ENCODE measurements around the gene TRIP12. TPM values are rescaled to one million over a fixed set of nuclear protein-coding genes. Genes with fewer than 3 reads are reported as not detected.

The TRIP12 gene
- polyA plus RNA-seq, 3 donors, result 22.2 to 56.7 (median 44.0) TPM

DNA sequence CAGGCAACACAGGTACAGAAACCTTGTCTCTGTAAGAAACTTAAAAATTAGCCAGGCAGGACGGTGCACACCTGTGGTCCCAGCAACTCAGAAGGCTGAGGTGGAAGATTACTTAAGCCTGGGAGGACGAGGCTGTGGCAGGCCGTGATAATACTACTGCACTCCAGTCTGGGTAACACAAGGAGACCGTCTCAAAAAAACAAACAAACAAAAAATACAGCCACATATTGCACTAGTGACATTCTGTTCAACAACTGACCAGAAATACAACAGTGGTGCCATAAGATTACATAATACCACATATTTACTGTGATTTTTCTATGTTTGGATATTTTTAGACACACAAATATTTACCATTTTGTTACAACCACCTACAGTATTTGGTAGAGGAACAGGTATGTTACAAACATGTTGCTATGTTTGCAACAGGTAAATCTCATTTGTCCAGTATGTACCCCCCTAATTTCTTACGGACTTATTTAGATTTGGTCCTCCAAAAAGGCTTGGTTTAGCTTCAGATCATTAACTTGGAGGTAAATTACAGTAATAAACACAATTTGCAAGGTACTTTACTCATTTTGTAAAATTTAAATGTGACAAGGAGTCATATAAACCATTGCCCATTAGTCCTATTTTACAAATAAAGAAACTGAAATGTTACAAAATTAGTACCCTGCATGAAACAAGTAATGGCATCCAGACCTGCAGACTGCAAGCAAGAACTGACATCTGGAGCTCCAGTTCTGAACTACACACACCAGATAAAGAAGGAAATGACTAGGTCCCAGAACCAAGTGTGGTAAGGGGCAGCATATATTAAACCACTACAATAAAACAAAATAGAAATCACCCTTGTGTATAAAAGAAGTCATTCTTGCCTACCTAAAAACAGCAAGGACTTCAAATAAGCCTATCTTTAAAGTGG is 36.8 kb downstream of the TRIP12 start:
- peaks cover 12 to 35% of the 10 kb centered on the region in 2 donors for H3K36me3 Mint-ChIP-seq
- no peak overlapping the region for H3K4me3 Mint-ChIP-seq
- H3K4me2 ChIP-seq (replicated peaks; ENCODE audit: extremely low read depth, low read length, poor library complexity, severe bottlenecking), result no peak overlapping the region
- H3K9me3 Mint-ChIP-seq, result no peaks in the 10 kb centered on the region
- H3K9me3 ChIP-seq (replicated peaks in 1 of 2; ENCODE audit: control insufficient read depth in 1 of 2, insufficient read depth in 1 of 2, low read length in 2 of 2), result no peaks in the 10 kb centered on the region
- H4K20me1 ChIP-seq (ENCODE audit: insufficient read depth, low read length), result peaks cover 100% of the 10 kb centered on the region
- H3K9ac ChIP-seq (ENCODE audit: insufficient read depth, low read length, poor library complexity, severe bottlenecking), result no peak overlapping the region
- peak overlapping the region in 3 of 7 donors; percentile 21 to 75 (median 64) for H3K27ac Mint-ChIP-seq
- no peaks in the 10 kb centered on the region for H3K27me3 ChIP-seq (ENCODE audit: control insufficient read depth in 2 of 2, insufficient read depth in 2 of 2, low read length in 2 of 2)
- H3K4me1 ChIP-seq (ENCODE audit: control insufficient read depth in 1 of 2, insufficient read depth in 2 of 2, low read length in 2 of 2), result no peaks in the 10 kb centered on the region
- H3K4me1 Mint-ChIP-seq, result peaks cover 3% of the 10 kb centered on the region
- H2AFZ ChIP-seq (ENCODE audit: insufficient read depth, low read depth, low read length, poor library complexity, severe bottlenecking), result no peak overlapping the region
- intact Hi-C loops (cut with micrococcal nuclease), result no loop called here
- no peak overlapping the region for H3K27ac ChIP-seq (ENCODE audit: low read depth in 1 of 2, low read length in 2 of 2)
- H3K36me3 ChIP-seq (replicated peaks in 1 of 2; ENCODE audit: control insufficient read depth in 1 of 2, insufficient read depth in 2 of 2, low read length in 2 of 2), result peaks cover 13 to 43% of the 10 kb centered on the region in 2 donors
- DNase-seq, result no peak
- no peak overlapping the region for H3K4me3 ChIP-seq (replicated peaks in 1 of 3; ENCODE audit: low read depth in 2 of 3, low read length in 3 of 3)
- TF ChIP-seq, protein P1, sequence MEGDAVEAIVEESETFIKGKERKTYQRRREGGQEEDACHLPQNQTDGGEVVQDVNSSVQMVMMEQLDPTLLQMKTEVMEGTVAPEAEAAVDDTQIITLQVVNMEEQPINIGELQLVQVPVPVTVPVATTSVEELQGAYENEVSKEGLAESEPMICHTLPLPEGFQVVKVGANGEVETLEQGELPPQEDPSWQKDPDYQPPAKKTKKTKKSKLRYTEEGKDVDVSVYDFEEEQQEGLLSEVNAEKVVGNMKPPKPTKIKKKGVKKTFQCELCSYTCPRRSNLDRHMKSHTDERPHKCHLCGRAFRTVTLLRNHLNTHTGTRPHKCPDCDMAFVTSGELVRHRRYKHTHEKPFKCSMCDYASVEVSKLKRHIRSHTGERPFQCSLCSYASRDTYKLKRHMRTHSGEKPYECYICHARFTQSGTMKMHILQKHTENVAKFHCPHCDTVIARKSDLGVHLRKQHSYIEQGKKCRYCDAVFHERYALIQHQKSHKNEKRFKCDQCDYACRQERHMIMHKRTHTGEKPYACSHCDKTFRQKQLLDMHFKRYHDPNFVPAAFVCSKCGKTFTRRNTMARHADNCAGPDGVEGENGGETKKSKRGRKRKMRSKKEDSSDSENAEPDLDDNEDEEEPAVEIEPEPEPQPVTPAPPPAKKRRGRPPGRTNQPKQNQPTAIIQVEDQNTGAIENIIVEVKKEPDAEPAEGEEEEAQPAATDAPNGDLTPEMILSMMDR (IDR thresholded peaks at IDR 0.05), result no peak
- 100% methylated on average over 4 of the region's 5 CpGs for WGBS (ENCODE audit: insufficient coverage)
- peaks cover 100% of the 10 kb centered on the region for H3K79me2 ChIP-seq (ENCODE audit: insufficient read depth, low read length)
- H3K27me3 Mint-ChIP-seq (ENCODE audit: low read depth in 3 of 3), result no peaks in the 10 kb centered on the region

DNA sequence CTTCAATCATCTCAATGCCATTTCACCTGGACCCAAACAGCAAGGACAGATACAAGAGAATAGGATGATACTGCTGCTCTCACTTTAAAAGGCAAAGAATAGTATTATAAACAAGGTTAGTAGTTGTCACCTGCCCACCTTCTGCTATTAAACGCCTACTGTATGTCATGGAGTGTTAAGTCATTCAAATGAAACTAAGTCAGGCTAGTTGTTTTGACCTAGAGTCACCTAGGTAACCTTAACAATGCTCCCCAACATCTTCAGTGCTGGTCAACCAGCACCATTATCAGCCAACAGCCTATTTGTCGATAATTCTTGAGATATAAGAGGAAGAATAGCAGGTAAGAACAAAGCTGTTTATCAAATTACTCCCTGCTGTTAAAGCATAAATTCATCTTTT is 39.2 kb downstream of the TRIP12 start:
- TF ChIP-seq, protein P1 (IDR thresholded peaks at IDR 0.05), result no peak
- H3K4me1 Mint-ChIP-seq, result peaks cover 1% of the 10 kb centered on the region
- no peak overlapping the region for H3K4me2 ChIP-seq (replicated peaks; ENCODE audit: extremely low read depth, low read length, poor library complexity, severe bottlenecking)
- intact Hi-C loops (cut with micrococcal nuclease), result no loop called here
- H3K4me3 ChIP-seq (replicated peaks in 1 of 3; ENCODE audit: low read depth in 2 of 3, low read length in 3 of 3), result no peak overlapping the region
- no peaks in the 10 kb centered on the region for H3K4me1 ChIP-seq (ENCODE audit: control insufficient read depth in 1 of 2, insufficient read depth in 2 of 2, low read length in 2 of 2)
- H3K27me3 Mint-ChIP-seq (ENCODE audit: low read depth in 3 of 3), result no peaks in the 10 kb centered on the region
- H2AFZ ChIP-seq (ENCODE audit: insufficient read depth, low read depth, low read length, poor library complexity, severe bottlenecking), result no peak overlapping the region
- H4K20me1 ChIP-seq (ENCODE audit: insufficient read depth, low read length), result peaks cover 98% of the 10 kb centered on the region
- peaks cover 29 to 44% of the 10 kb centered on the region in 2 donors for H3K36me3 Mint-ChIP-seq
- no peak overlapping the region for H3K4me3 Mint-ChIP-seq
- H3K27ac Mint-ChIP-seq, result no peak overlapping the region
- no peaks in the 10 kb centered on the region for H3K9me3 ChIP-seq (replicated peaks in 1 of 2; ENCODE audit: control insufficient read depth in 1 of 2, insufficient read depth in 1 of 2, low read length in 2 of 2)
- no peak overlapping the region for H3K27ac ChIP-seq (ENCODE audit: low read depth in 1 of 2, low read length in 2 of 2)
- H3K9me3 Mint-ChIP-seq, result no peaks in the 10 kb centered on the region
- no peak overlapping the region for H3K9ac ChIP-seq (ENCODE audit: insufficient read depth, low read length, poor library complexity, severe bottlenecking)
- H3K36me3 ChIP-seq (replicated peaks in 1 of 2; ENCODE audit: control insufficient read depth in 1 of 2, insufficient read depth in 2 of 2, low read length in 2 of 2), result peaks cover 35 to 68% of the 10 kb centered on the region in 2 donors
- H3K27me3 ChIP-seq (ENCODE audit: control insufficient read depth in 2 of 2, insufficient read depth in 2 of 2, low read length in 2 of 2), result no peaks in the 10 kb centered on the region
- peaks cover 95% of the 10 kb centered on the region for H3K79me2 ChIP-seq (ENCODE audit: insufficient read depth, low read length)
- no CpG with 5 or more reads among the region's 2 CpGs for WGBS (ENCODE audit: insufficient coverage)
- no peak for DNase-seq
